ENCODE measurements around the gene ELMO1. TPM values are rescaled to one million over a fixed set of nuclear protein-coding genes. Genes with fewer than 3 reads are reported as not detected.

The ELMO1 gene
- total and polyA plus RNA-seq, 2 experiments from 2014 or later: 19.7 to 28.7 TPM

- Histone ChIP-seq H3K4me3 (no peak overlapping the region), H3K4me2 (no peak overlapping the region), H3K4me1 (ENCODE audit: insufficient read depth) (no peaks in the 10 kb centered on the region), H3K79me2 (no peaks in the 10 kb centered on the region), H3K36me3 (replicated peaks; ENCODE audit: insufficient read depth, low read depth) (no peaks in the 10 kb centered on the region), H3K27ac (no peak overlapping the region), H4K20me1 (ENCODE audit: insufficient read depth, poor library complexity, severe bottlenecking) (no peaks in the 10 kb centered on the region), H3K9me2 (replicated peaks; ENCODE audit: insufficient read depth) (no peaks in the 10 kb centered on the region), H3K9me3 (ENCODE audit: low read depth) (no peaks in the 10 kb centered on the region), H3K27me3 (no peaks in the 10 kb centered on the region), H2AFZ (no peak overlapping the region)
- TF ChIP-seq EZH2phosphoT487 (IDR thresholded peaks at IDR 0.05; ENCODE audit: low read depth, severe bottlenecking, unreplicated experiment): no peak
- TF ChIP-seq EZH2 (IDR thresholded peaks at IDR 0.05; ENCODE audit: borderline replicate concordance): no peak
- TF ChIP-seq, protein P1, sequence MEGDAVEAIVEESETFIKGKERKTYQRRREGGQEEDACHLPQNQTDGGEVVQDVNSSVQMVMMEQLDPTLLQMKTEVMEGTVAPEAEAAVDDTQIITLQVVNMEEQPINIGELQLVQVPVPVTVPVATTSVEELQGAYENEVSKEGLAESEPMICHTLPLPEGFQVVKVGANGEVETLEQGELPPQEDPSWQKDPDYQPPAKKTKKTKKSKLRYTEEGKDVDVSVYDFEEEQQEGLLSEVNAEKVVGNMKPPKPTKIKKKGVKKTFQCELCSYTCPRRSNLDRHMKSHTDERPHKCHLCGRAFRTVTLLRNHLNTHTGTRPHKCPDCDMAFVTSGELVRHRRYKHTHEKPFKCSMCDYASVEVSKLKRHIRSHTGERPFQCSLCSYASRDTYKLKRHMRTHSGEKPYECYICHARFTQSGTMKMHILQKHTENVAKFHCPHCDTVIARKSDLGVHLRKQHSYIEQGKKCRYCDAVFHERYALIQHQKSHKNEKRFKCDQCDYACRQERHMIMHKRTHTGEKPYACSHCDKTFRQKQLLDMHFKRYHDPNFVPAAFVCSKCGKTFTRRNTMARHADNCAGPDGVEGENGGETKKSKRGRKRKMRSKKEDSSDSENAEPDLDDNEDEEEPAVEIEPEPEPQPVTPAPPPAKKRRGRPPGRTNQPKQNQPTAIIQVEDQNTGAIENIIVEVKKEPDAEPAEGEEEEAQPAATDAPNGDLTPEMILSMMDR (IDR thresholded peaks at IDR 0.05; ENCODE audit: poor library complexity): no peak
- WGBS (ENCODE audit: low lambda C conversion rate, missing lambda C conversion rate): 94% methylated on average over 4 of the region's 4 CpGs
- DNase-seq (ENCODE audit: low spot score): no peak
Observed at GRCh38 chr7:37129035-37129425, 319.6 kb downstream of the ELMO1 start.

GRCh38 chr7:37128327-37129034, 320.2 kb downstream of the ELMO1 start:
- no peaks in the 10 kb centered on the region for H4K20me1 ChIP-seq (ENCODE audit: insufficient read depth, poor library complexity, severe bottlenecking)
- H3K27ac ChIP-seq: no peak overlapping the region
- H3K9me2 ChIP-seq (replicated peaks; ENCODE audit: insufficient read depth): no peaks in the 10 kb centered on the region
- no peak for DNase-seq (ENCODE audit: low spot score)
- no peak overlapping the region for H2AFZ ChIP-seq
- no peak overlapping the region for H3K4me2 ChIP-seq
- whole genome bisulfite sequencing (ENCODE audit: low lambda C conversion rate, missing lambda C conversion rate): 85% methylated on average over 4 of the region's 4 CpGs
- no peaks in the 10 kb centered on the region for H3K9me3 ChIP-seq (ENCODE audit: low read depth)
- H3K36me3 ChIP-seq (replicated peaks; ENCODE audit: insufficient read depth, low read depth): no peaks in the 10 kb centered on the region
- H3K27me3 ChIP-seq: no peaks in the 10 kb centered on the region
- H3K79me2 ChIP-seq: no peaks in the 10 kb centered on the region
- H3K4me3 ChIP-seq: no peak overlapping the region
- no peaks in the 10 kb centered on the region for H3K4me1 ChIP-seq (ENCODE audit: insufficient read depth)
- TF ChIP-seq, protein P1 (IDR thresholded peaks at IDR 0.05; ENCODE audit: poor library complexity): no peak
- TF ChIP-seq EZH2phosphoT487 (IDR thresholded peaks at IDR 0.05; ENCODE audit: low read depth, severe bottlenecking, unreplicated experiment) (no peak), EZH2 (IDR thresholded peaks at IDR 0.05; ENCODE audit: borderline replicate concordance) (no peak)

GRCh38 chr7:37119296-37119860, 329.3 kb downstream of the ELMO1 start:
- Histone ChIP-seq H3K27me3 (no peaks in the 10 kb centered on the region), H3K4me2 (no peak overlapping the region), H3K9me3 (ENCODE audit: low read depth) (no peaks in the 10 kb centered on the region), H4K20me1 (ENCODE audit: insufficient read depth, poor library complexity, severe bottlenecking) (no peaks in the 10 kb centered on the region), H3K4me3 (no peak overlapping the region), H3K9me2 (replicated peaks; ENCODE audit: insufficient read depth) (no peaks in the 10 kb centered on the region), H2AFZ (no peak overlapping the region), H3K79me2 (no peaks in the 10 kb centered on the region), H3K36me3 (replicated peaks; ENCODE audit: insufficient read depth, low read depth) (no peaks in the 10 kb centered on the region), H3K4me1 (ENCODE audit: insufficient read depth) (no peaks in the 10 kb centered on the region), H3K27ac (no peak overlapping the region)
- WGBS (ENCODE audit: low lambda C conversion rate, missing lambda C conversion rate): 92% methylated on average over 2 of the region's 2 CpGs
- no peak for DNase-seq (ENCODE audit: low spot score)
- TF ChIP-seq, protein P1 (IDR thresholded peaks at IDR 0.05; ENCODE audit: poor library complexity): no peak
- TF ChIP-seq EZH2 (IDR thresholded peaks at IDR 0.05; ENCODE audit: borderline replicate concordance): no peak
- TF ChIP-seq EZH2phosphoT487 (IDR thresholded peaks at IDR 0.05; ENCODE audit: low read depth, severe bottlenecking, unreplicated experiment): no peak

All from hepatocyte (in vitro differentiated cells).